ENCODE results near the gene SIGLEC8. TPM values are rescaled to one million over a fixed set of nuclear protein-coding genes. Genes with fewer than 3 reads are reported as not detected.

Gene SIGLEC8
- total and polyA plus RNA-seq, 10 of the 15 experiments (the other 5 are each of a cell fraction or from before 2014, with no cell fraction given), result not detected

- no peaks in the 10 kb centered on the region for H4K20me1 ChIP-seq (ENCODE audit: control insufficient read depth, insufficient read depth)
- no TSS peak for BruUV-seq (replicated peaks)
- in situ Hi-C loops (cut with MboI) (no loop called here), intact Hi-C loops (cut with micrococcal nuclease; ENCODE audit: unreplicated experiment) (no loop called here)
- H2AFZ ChIP-seq (ENCODE audit: control insufficient read depth, low read depth, low read length), result no peak overlapping the region
- no peak overlapping the region for H3K4me3 ChIP-seq
- CTCF ChIA-PET, result no interaction called here
- SMC1A ChIA-PET (ENCODE audit: uncharacterized antibody, unreplicated experiment), result no interaction called here
- H3K36me3 ChIP-seq (ENCODE audit: control insufficient read depth in 2 of 2, insufficient read depth in 2 of 2, low read length in 1 of 2), result no peaks in the 10 kb centered on the region
- no peak overlapping the region for H3K9ac ChIP-seq (ENCODE audit: control insufficient read depth, insufficient read depth, low read length)
- H3K27me3 ChIP-seq (replicated peaks in 1 of 2; ENCODE audit: control insufficient read depth in 2 of 2, insufficient read depth in 2 of 2, low read length in 1 of 2), result no peaks in the 10 kb centered on the region; a peak in 1 of 4 replicates
- H3K27ac ChIP-seq (ENCODE audit: control insufficient read depth, insufficient read depth), result no peak overlapping the region
- no peak for ATAC-seq
- RAD21 ChIA-PET (ENCODE audit: unreplicated experiment), result no interaction called here
- no peaks in the 10 kb centered on the region for H3K4me1 ChIP-seq (ENCODE audit: control insufficient read depth, insufficient read depth, low read length)
- no peaks in the 10 kb centered on the region for H3K79me2 ChIP-seq (ENCODE audit: control insufficient read depth, insufficient read depth, low read length)
- 20% methylated on average over 5 of the region's 5 CpGs for WGBS (ENCODE audit: insufficient coverage, insufficient replicate concordance, low lambda C conversion rate, missing lambda C conversion rate)
- TF ChIP-seq CEBPZ (IDR thresholded peaks at IDR 0.05; ENCODE audit: low read depth, low read length) (no peak), NKRF (conservative IDR thresholded peaks at IDR 0.05) (no peak), HDGF (IDR thresholded peaks at IDR 0.05) (no peak), ZNF217 (IDR thresholded peaks at IDR 0.05) (no peak), ASH2L (IDR thresholded peaks at IDR 0.05; ENCODE audit: borderline replicate concordance, low read depth) (no peak), TCF12 (IDR thresholded peaks at IDR 0.05; ENCODE audit: low read depth, low read length) (no peak), RELA (IDR thresholded peaks at IDR 0.05; ENCODE audit: borderline replicate concordance, partially characterized antibody) (no peak), ELK1 (IDR thresholded peaks at IDR 0.05; ENCODE audit: low read depth, low read length) (no peak), ZNF687 (IDR thresholded peaks at IDR 0.05) (no peak)
- TF ChIP-seq, protein P1, sequence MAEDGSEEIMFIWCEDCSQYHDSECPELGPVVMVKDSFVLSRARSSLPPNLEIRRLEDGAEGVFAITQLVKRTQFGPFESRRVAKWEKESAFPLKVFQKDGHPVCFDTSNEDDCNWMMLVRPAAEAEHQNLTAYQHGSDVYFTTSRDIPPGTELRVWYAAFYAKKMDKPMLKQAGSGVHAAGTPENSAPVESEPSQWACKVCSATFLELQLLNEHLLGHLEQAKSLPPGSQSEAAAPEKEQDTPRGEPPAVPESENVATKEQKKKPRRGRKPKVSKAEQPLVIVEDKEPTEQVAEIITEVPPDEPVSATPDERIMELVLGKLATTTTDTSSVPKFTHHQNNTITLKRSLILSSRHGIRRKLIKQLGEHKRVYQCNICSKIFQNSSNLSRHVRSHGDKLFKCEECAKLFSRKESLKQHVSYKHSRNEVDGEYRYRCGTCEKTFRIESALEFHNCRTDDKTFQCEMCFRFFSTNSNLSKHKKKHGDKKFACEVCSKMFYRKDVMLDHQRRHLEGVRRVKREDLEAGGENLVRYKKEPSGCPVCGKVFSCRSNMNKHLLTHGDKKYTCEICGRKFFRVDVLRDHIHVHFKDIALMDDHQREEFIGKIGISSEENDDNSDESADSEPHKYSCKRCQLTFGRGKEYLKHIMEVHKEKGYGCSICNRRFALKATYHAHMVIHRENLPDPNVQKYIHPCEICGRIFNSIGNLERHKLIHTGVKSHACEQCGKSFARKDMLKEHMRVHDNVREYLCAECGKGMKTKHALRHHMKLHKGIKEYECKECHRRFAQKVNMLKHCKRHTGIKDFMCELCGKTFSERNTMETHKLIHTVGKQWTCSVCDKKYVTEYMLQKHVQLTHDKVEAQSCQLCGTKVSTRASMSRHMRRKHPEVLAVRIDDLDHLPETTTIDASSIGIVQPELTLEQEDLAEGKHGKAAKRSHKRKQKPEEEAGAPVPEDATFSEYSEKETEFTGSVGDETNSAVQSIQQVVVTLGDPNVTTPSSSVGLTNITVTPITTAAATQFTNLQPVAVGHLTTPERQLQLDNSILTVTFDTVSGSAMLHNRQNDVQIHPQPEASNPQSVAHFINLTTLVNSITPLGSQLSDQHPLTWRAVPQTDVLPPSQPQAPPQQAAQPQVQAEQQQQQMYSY (CRISPR knock-in tag; IDR thresholded peaks at IDR 0.05), result no peak
- FAIRE-seq, result no peak
- no peaks in the 10 kb centered on the region; the same call in 2 of the 3 replicates for H3K9me3 ChIP-seq (replicated peaks; ENCODE audit: control insufficient read depth, insufficient read depth, low read length)
- POLR2A ChIA-PET, result no interaction called here
- no peak for DNase-seq (ENCODE audit: low read depth, low spot score)
- H3K4me2 ChIP-seq (ENCODE audit: control insufficient read depth, insufficient read depth), result no peak overlapping the region
Observed at GRCh38 chr19:51477344-51477743, 19.1 kb upstream of the SIGLEC8 start.
